Measurements from ENCODE around the gene SLC39A2. TPM values are rescaled to one million over a fixed set of nuclear protein-coding genes. Genes with fewer than 3 reads are reported as not detected.

The SLC39A2 gene
- total and polyA plus RNA-seq, 2 experiments from 2014 or later: not detected

- Histone ChIP-seq H3K27ac (ENCODE audit: low read depth) (no peak overlapping the region), H3K79me2 (replicated peaks; ENCODE audit: insufficient read depth) (no peaks in the 10 kb centered on the region), H2AFZ (no peak overlapping the region), H4K20me1 (replicated peaks; ENCODE audit: insufficient read depth) (no peaks in the 10 kb centered on the region), H3F3A (replicated peaks; ENCODE audit: low read depth) (no peaks in the 10 kb centered on the region), H3K9me2 (ENCODE audit: insufficient read depth) (0 out of 2 replicates have a peak, but pooled peaks cover 6% of the 10 kb centered on the region), H3K4me1 (ENCODE audit: insufficient read depth) (peaks cover 7% of the 10 kb centered on the region; the same call in 1 of the 2 replicates), H3K4me3 (no peak overlapping the region), H3K27me3 (ENCODE audit: insufficient read depth) (0 out of 2 replicates have a peak, but pooled peaks cover 4% of the 10 kb centered on the region), H3K36me3 (ENCODE audit: insufficient read depth) (no peaks in the 10 kb centered on the region), H3K4me2 (no peak overlapping the region)
- Mint-ChIP-seq H3K36me3 (ENCODE audit: low read depth) (no peaks in the 10 kb centered on the region), H3K4me3 (no peak overlapping the region), H3K27me3 (ENCODE audit: insufficient read depth, low read depth, poor library complexity) (peaks cover under 1% of the 10 kb centered on the region), H3K9me3 (no peaks in the 10 kb centered on the region), H3K4me1 (peaks cover 7% of the 10 kb centered on the region; the same call in 2 of the 3 replicates), H3K27ac (no peak overlapping the region)
- DNase-seq (ENCODE audit: low spot score) (no peak), ATAC-seq (no peak)
- TF ChIP-seq EZH2 (IDR thresholded peaks at IDR 0.05; ENCODE audit: low read depth, unreplicated experiment) (no peak), JUNB (IDR thresholded peaks at IDR 0.05; ENCODE audit: unreplicated experiment) (no peak)
- TF ChIP-seq, protein P1, sequence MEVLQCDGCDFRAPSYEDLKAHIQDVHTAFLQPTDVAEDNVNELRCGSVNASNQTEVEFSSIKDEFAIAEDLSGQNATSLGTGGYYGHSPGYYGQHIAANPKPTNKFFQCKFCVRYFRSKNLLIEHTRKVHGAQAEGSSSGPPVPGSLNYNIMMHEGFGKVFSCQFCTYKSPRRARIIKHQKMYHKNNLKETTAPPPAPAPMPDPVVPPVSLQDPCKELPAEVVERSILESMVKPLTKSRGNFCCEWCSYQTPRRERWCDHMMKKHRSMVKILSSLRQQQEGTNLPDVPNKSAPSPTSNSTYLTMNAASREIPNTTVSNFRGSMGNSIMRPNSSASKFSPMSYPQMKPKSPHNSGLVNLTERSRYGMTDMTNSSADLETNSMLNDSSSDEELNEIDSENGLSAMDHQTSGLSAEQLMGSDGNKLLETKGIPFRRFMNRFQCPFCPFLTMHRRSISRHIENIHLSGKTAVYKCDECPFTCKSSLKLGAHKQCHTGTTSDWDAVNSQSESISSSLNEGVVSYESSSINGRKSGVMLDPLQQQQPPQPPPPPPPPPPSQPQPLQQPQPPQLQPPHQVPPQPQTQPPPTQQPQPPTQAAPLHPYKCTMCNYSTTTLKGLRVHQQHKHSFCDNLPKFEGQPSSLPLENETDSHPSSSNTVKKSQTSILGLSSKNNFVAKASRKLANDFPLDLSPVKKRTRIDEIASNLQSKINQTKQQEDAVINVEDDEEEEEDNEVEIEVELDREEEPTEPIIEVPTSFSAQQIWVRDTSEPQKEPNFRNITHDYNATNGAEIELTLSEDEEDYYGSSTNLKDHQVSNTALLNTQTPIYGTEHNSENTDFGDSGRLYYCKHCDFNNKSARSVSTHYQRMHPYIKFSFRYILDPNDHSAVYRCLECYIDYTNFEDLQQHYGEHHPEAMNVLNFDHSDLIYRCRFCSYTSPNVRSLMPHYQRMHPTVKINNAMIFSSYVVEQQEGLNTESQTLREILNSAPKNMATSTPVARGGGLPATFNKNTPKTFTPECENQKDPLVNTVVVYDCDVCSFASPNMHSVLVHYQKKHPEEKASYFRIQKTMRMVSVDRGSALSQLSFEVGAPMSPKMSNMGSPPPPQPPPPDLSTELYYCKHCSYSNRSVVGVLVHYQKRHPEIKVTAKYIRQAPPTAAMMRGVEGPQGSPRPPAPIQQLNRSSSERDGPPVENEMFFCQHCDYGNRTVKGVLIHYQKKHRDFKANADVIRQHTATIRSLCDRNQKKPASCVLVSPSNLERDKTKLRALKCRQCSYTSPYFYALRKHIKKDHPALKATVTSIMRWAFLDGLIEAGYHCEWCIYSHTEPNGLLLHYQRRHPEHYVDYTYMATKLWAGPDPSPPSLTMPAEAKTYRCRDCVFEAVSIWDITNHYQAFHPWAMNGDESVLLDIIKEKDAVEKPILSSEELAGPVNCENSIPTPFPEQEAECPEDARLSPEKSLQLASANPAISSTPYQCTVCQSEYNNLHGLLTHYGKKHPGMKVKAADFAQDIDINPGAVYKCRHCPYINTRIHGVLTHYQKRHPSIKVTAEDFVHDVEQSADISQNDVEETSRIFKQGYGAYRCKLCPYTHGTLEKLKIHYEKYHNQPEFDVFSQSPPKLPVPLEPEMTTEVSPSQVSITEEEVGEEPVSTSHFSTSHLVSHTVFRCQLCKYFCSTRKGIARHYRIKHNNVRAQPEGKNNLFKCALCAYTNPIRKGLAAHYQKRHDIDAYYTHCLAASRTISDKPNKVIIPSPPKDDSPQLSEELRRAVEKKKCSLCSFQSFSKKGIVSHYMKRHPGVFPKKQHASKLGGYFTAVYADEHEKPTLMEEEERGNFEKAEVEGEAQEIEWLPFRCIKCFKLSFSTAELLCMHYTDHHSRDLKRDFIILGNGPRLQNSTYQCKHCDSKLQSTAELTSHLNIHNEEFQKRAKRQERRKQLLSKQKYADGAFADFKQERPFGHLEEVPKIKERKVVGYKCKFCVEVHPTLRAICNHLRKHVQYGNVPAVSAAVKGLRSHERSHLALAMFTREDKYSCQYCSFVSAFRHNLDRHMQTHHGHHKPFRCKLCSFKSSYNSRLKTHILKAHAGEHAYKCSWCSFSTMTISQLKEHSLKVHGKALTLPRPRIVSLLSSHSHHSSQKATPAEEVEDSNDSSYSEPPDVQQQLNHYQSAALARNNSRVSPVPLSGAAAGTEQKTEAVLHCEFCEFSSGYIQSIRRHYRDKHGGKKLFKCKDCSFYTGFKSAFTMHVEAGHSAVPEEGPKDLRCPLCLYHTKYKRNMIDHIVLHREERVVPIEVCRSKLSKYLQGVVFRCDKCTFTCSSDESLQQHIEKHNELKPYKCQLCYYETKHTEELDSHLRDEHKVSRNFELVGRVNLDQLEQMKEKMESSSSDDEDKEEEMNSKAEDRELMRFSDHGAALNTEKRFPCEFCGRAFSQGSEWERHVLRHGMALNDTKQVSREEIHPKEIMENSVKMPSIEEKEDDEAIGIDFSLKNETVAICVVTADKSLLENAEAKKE (CRISPR knock-in tag; IDR thresholded peaks at IDR 0.05): no peak
These were observed 22.8 kb upstream of the SLC39A2 start for GRCh38 chr14:20976291-20976690.

DNA sequence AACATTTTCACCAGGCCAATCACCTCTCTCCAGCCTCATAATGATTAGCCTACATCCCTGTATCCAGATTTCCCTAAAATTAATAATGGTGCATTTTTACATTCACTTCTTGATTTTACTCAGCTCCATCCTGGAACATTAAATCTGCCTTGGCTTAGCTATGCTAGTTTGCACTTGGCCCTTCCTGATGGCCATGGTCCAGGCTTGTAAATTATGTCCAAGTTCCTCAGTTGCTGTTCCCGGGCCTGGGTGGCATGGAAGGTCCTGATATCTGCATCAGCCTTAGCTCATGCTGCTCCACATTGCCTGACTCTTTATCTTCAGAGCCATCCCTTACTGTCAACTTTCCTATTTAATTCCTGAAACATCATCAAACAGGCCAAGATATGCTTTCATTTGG, 20.4 kb upstream of the SLC39A2 start:
- H3K27ac ChIP-seq (ENCODE audit: low read depth): no peak overlapping the region
- no peaks in the 10 kb centered on the region for H4K20me1 ChIP-seq (replicated peaks; ENCODE audit: insufficient read depth)
- H3K36me3 ChIP-seq (ENCODE audit: insufficient read depth): no peaks in the 10 kb centered on the region
- H3K79me2 ChIP-seq (replicated peaks; ENCODE audit: insufficient read depth): no peaks in the 10 kb centered on the region
- Mint-ChIP-seq H3K4me1 (no peaks in the 10 kb centered on the region), H3K9me3 (no peaks in the 10 kb centered on the region), H3K27me3 (ENCODE audit: insufficient read depth, low read depth, poor library complexity) (no peaks in the 10 kb centered on the region), H3K36me3 (ENCODE audit: low read depth) (no peaks in the 10 kb centered on the region), H3K27ac (no peak overlapping the region), H3K4me3 (no peak overlapping the region)
- H3K9me2 ChIP-seq (ENCODE audit: insufficient read depth): 0 out of 2 replicates have a peak, but pooled peaks cover 2% of the 10 kb centered on the region
- H3K4me1 ChIP-seq (ENCODE audit: insufficient read depth): no peaks in the 10 kb centered on the region
- ATAC-seq (no peak), DNase-seq (ENCODE audit: low spot score) (no peak)
- no peak overlapping the region for H3K4me2 ChIP-seq
- no peak overlapping the region for H3K4me3 ChIP-seq
- no peaks in the 10 kb centered on the region for H3F3A ChIP-seq (replicated peaks; ENCODE audit: low read depth)
- H2AFZ ChIP-seq: no peak overlapping the region
- H3K27me3 ChIP-seq (ENCODE audit: insufficient read depth): no peaks in the 10 kb centered on the region
- TF ChIP-seq POLR2AphosphoS5 (IDR thresholded peaks at IDR 0.05; ENCODE audit: low read depth) (no peak), ZNF331 (CRISPR knock-in tag; IDR thresholded peaks at IDR 0.05; ENCODE audit: low read depth) (no peak), NANOG (IDR thresholded peaks at IDR 0.05; ENCODE audit: borderline replicate concordance) (no peak), ETS1 (IDR thresholded peaks at IDR 0.05) (no peak), EZH2 (IDR thresholded peaks at IDR 0.05; ENCODE audit: low read depth, unreplicated experiment) (no peak), ZNF114 (CRISPR knock-in tag; IDR thresholded peaks at IDR 0.05) (no peak)
